SH-SY5Y (cell line): Measurements from ENCODE around the gene GSTM4.

Source experiments
- GATA2 ChIP-seq: IDR thresholded peaks from 2 replicates; pipeline ENCODE4 v1.6.1; 2011; ENCODE audit warnings: mild to moderate bottlenecking, low read depth, low read length
- GATA3 ChIP-seq: IDR thresholded peaks from 2 replicates; pipeline ENCODE4 v1.6.1; 2011; ENCODE audit warnings: low read depth, mild to moderate bottlenecking, low read length, moderate library complexity

DNA sequence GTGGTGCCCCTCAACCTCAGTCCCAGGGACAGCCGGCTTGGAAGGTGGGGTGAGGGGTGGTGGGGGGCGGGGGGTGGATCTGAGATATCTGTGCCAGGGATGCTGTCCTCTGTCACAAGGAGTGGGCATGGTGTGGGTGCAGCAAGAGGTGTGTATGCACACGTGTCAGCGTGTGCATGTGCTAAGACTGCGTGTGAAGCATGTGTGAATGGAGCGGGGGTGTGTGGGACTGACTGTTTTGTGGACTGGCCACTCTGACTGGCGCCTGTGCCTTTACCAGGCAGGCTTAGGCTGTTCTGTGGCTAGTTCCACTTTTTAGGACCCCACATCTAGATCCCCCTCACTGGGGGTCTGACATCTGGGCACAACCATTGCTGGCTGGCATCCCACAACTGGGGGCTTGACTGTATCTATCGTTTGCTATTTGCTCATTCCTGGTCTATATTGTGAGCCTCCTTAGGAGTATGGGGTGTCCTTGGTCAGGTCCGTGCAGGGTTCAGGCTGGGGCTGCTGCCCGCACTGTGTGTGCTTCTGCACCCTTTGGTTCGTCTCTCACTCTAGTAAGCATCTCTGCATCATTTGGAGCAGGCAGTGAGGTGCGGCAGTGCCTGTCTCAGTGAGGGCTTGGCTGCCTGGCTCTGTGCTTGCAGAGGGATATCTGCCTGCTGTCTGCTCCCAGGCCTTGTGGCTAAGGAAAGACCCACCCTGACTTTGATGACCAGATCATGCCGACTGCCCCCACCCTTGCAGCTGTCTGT is 34.3 kb upstream of the GSTM4 start:
- TF ChIP-seq GATA3 (no peak), GATA2 (no peak)
